Peyer's patch (tissue), 4 donors: ENCODE measurements around the gene DNMT1. TPM values are rescaled to one million over a fixed set of nuclear protein-coding genes. Genes with fewer than 3 reads are reported as not detected.

ENCODE experiments used
- DNase-seq, 3 donors: peaks; one replicate each; pipeline ENCODE4 v3.0.0-alpha.2; 2017 to 2019
- H3K27ac ChIP-seq, 4 donors: fragments of 200-600 bp; sonication (generic); one replicate each; pipeline ENCODE4 v1.5.1; 2016 to 2019
- H3K27me3 ChIP-seq, 2 donors: fragments of 200-600 bp; sonication (generic); one replicate each; pipeline ENCODE4 v1.5.1; 2019
- H3K36me3 ChIP-seq, 3 donors: fragments of 200-600 bp; sonication (generic); one replicate each; pipeline ENCODE4 v1.5.1; 2016 to 2019
- H3K4me1 ChIP-seq, 4 donors: fragments of 200-600 bp; sonication (generic); one replicate each; pipeline ENCODE4 v1.5.1; 2016 to 2019
- H3K4me3 ChIP-seq, 4 donors: fragments of 200-600 bp; sonication (generic); 1 replicate in 3 of 4; 2 replicates in 1 of 4; pipeline ENCODE4 v1.5.1; 2016 to 2019; ENCODE audit warnings: mild to moderate bottlenecking in 1 of 4
- H3K9me3 ChIP-seq, 4 donors: fragments of 200-600 bp; sonication (generic); one replicate each; pipeline ENCODE4 v1.5.1; 2016 to 2019; ENCODE audit warnings: mild to moderate bottlenecking in 1 of 4
- CTCF ChIP-seq, 6 experiments: fragments of 450-650 bp in 4 of 6; fragments of 200-600 bp in 2 of 6; sonication (generic) in 1 of 6; IDR thresholded peaks; one replicate each; pipeline ENCODE4 v1.5.1; 2017 to 2019; ENCODE audit warnings: antibody characterized with exemption in 6 of 6, mild to moderate bottlenecking in 3 of 6, moderate library complexity in 1 of 6
- POLR2A ChIP-seq, 2 donors: fragments of 450-650 bp; IDR thresholded peaks; one replicate each; pipeline ENCODE4 v1.5.1; 2017; ENCODE audit warnings: antibody characterized with exemption in 2 of 2, mild to moderate bottlenecking in 2 of 2, moderate library complexity in 2 of 2
- total RNA-seq, 4 donors: library from RNA; depleted of rRNA; stranded (reverse); fragments of >200 nt; gene quantifications; one replicate each; pipeline ENCODE4 v1.1.0, GENCODE V29; 2016

The DNMT1 gene
- total RNA-seq, 4 donors from 2014 or later, result 22.1 to 195 (median 41.5) TPM

GRCh38 chr19:10095622-10095947 is 99.2 kb downstream of the DNMT1 start:
- Histone ChIP-seq H3K4me3 (peak overlapping the region; percentile 14 to 65 (median 38)), H3K4me1 (peaks cover 0 to 13% (median 5%) of the 10 kb centered on the region in 4 donors), H3K27ac (peak overlapping the region; percentile 68 to 88 (median 77)), H3K9me3 (no peaks in the 10 kb centered on the region), H3K36me3 (peaks cover 0 to 21% (median 0%) of the 10 kb centered on the region in 3 donors), H3K27me3 (no peaks in the 10 kb centered on the region)
- DNase-seq, result no peak
- TF ChIP-seq POLR2A (IDR thresholded peaks at IDR 0.05), result no peak

- H3K4me1 ChIP-seq, result peaks cover 0 to 13% (median 5%) of the 10 kb centered on the region in 4 donors
- no peak overlapping the region for H3K27ac ChIP-seq
- no peak for TF ChIP-seq POLR2A (IDR thresholded peaks at IDR 0.05)
- no peak for TF ChIP-seq CTCF (IDR thresholded peaks at IDR 0.05)
- no peaks in the 10 kb centered on the region for H3K9me3 ChIP-seq
- H3K4me3 ChIP-seq, result no peak overlapping the region
- H3K36me3 ChIP-seq, result peaks cover 0 to 39% (median 0%) of the 10 kb centered on the region in 3 donors
- DNase-seq, result peak in 1 of 3 donors; percentile 46
- H3K27me3 ChIP-seq, result no peaks in the 10 kb centered on the region
These were observed 101.2 kb downstream of the DNMT1 start for GRCh38 chr19:10093295-10094186.

GRCh38 chr19:10092648-10093294 is 102.0 kb downstream of the DNMT1 start:
- peaks cover 0 to 13% (median 5%) of the 10 kb centered on the region in 4 donors for H3K4me1 ChIP-seq
- H3K4me3 ChIP-seq, result no peak overlapping the region
- no peak for TF ChIP-seq POLR2A (IDR thresholded peaks at IDR 0.05)
- no peak for TF ChIP-seq CTCF (IDR thresholded peaks at IDR 0.05)
- no peak for DNase-seq
- H3K27ac ChIP-seq, result peak overlapping the region in 2 of 4 donors; percentile 49 to 59
- H3K36me3 ChIP-seq, result peaks cover 0 to 39% (median 0%) of the 10 kb centered on the region in 3 donors
- no peaks in the 10 kb centered on the region for H3K27me3 ChIP-seq
- H3K9me3 ChIP-seq, result no peaks in the 10 kb centered on the region

GRCh38 chr19:10091895-10092641 is 102.7 kb downstream of the DNMT1 start:
- TF ChIP-seq CTCF (IDR thresholded peaks at IDR 0.05) (no peak), POLR2A (IDR thresholded peaks at IDR 0.05) (no peak)
- peaks cover 0 to 39% (median 0%) of the 10 kb centered on the region in 3 donors for H3K36me3 ChIP-seq
- H3K4me3 ChIP-seq, result no peak overlapping the region
- no peaks in the 10 kb centered on the region for H3K27me3 ChIP-seq
- peaks cover 0 to 13% (median 7%) of the 10 kb centered on the region in 4 donors for H3K4me1 ChIP-seq
- peak overlapping the region in 2 of 4 donors; percentile 49 to 59 for H3K27ac ChIP-seq
- peak in 2 of 3 donors; percentile 73 to 78 for DNase-seq
- no peaks in the 10 kb centered on the region for H3K9me3 ChIP-seq

- TF ChIP-seq CTCF (IDR thresholded peaks at IDR 0.05) (no peak), POLR2A (IDR thresholded peaks at IDR 0.05) (no peak)
- DNase-seq, result no peak
- Histone ChIP-seq H3K4me3 (no peak overlapping the region), H3K36me3 (peaks cover 0 to 39% (median 0%) of the 10 kb centered on the region in 3 donors), H3K9me3 (no peaks in the 10 kb centered on the region), H3K27ac (peak overlapping the region in 2 of 4 donors; percentile 49 to 59), H3K27me3 (no peaks in the 10 kb centered on the region), H3K4me1 (peaks cover 0 to 9% (median 6%) of the 10 kb centered on the region in 4 donors)
These were observed 103.4 kb downstream of the DNMT1 start for GRCh38 chr19:10091370-10091687.
